Right ventricle myocardium superior (tissue), 1 donor: ENCODE results near the gene GSPT1. TPM values are rescaled to one million over a fixed set of nuclear protein-coding genes. Genes with fewer than 3 reads are reported as not detected.
"Not testable (repeated sequence)": the region's sequence is repeated elsewhere in the genome, so short reads cannot be mapped to it uniquely, and the experiment has no call there.

Experiments
- ATAC-seq: fragments of 200-7000 bp; cut with Tn5 transposase; one replicate; pipeline ENCODE4 v1.9.1; 2020; ENCODE audit warnings: mild to moderate bottlenecking; ENCODE audit not compliant: poor library complexity
- DNase-seq: peaks from one replicate; pipeline ENCODE4 v3.0.0-alpha.2; 2020
- intact Hi-C: fragments of 100-400 bp; cut with DNase I; formaldehyde crosslinking; loops from one replicate; pipeline ENCODE4 v1.11.2; 2022
- total RNA-seq: library from RNA; stranded (reverse); fragmentation: NEBNext Ultra II Directional; extraction: Animal tissue kit (Norgen Biotek cat#: 25700); gene quantifications from one replicate; pipeline ENCODE4 v1.2.1, GENCODE V29; 2021
- donor health status: DM: no; HTN: yes; CAD: no; lungs with severe emphysema.

The GSPT1 gene
- total RNA-seq, 1 donor from 2014 or later, result 88.3 TPM

GRCh38 chr16:11828696-11829095, 87.1 kb downstream of the GSPT1 start:
- ATAC-seq (no peak), DNase-seq (no peak)
- intact Hi-C loops, result no loop called here

- intact Hi-C loops, ATAC-seq, DNase-seq: not testable (repeated sequence)
These were observed 90.1 kb downstream of the GSPT1 start for GRCh38 chr16:11825520-11826165.

- intact Hi-C loops, result no loop called here
- DNase-seq (peak; percentile 71), ATAC-seq (peak; percentile 93)
These were observed 91.4 kb downstream of the GSPT1 start for GRCh38 chr16:11824362-11824761.

- DNase-seq, ATAC-seq, intact Hi-C loops: not testable (repeated sequence)
These were observed 92.1 kb downstream of the GSPT1 start for GRCh38 chr16:11823645-11824044.

- ATAC-seq (peak; percentile 25), DNase-seq (no peak)
- intact Hi-C loops, result loop anchor here (10.0 kb wide), 1 partner anchor 425 kb away; no protein-coding TSS in a partner anchor
These were observed 96.0 kb downstream of the GSPT1 start for GRCh38 chr16:11819798-11820197.

GRCh38 chr16:11818970-11819369, 96.8 kb downstream of the GSPT1 start:
- ATAC-seq, DNase-seq: not testable (repeated sequence)
- intact Hi-C loops, result loop anchor here (10.0 kb wide), 1 partner anchor 424 kb away; no protein-coding TSS in a partner anchor

Other genes with a start within 250 kb of the GSPT1 start
- 28.3 TPM for gene SNN, start 247.5 kb downstream of the GSPT1 start, total RNA-seq
- 18.6 TPM for gene TXNDC11, start 173.1 kb downstream of the GSPT1 start, total RNA-seq
- 23.7 TPM for gene ZC3H7A, start 118.7 kb downstream of the GSPT1 start, total RNA-seq
- gene RSL1D1, start 64.4 kb downstream of the GSPT1 start, total RNA-seq, result 101 TPM
- 1.6 TPM for gene NPIPB2, start 26.1 kb upstream of the GSPT1 start, total RNA-seq
- gene TNFRSF17, start 49.3 kb upstream of the GSPT1 start, total RNA-seq, result not detected
- 16.5 TPM for gene SNX29, start 60.8 kb upstream of the GSPT1 start, total RNA-seq